ENCODE results near the gene MTR.

The MTR gene

GRCh38 chr1:236795035-236795756 is at the start of gene MTR:
Gene MTR (plus strand): TSS chr1:236795292. CDS start chr1:236795704, 412 bp downstream.
- peak; percentile 99 for DNase-seq

- no peak for DNase-seq
These were observed 48.3 kb upstream of the MTR start for GRCh38 chr1:236746785-236747184.

DNA sequence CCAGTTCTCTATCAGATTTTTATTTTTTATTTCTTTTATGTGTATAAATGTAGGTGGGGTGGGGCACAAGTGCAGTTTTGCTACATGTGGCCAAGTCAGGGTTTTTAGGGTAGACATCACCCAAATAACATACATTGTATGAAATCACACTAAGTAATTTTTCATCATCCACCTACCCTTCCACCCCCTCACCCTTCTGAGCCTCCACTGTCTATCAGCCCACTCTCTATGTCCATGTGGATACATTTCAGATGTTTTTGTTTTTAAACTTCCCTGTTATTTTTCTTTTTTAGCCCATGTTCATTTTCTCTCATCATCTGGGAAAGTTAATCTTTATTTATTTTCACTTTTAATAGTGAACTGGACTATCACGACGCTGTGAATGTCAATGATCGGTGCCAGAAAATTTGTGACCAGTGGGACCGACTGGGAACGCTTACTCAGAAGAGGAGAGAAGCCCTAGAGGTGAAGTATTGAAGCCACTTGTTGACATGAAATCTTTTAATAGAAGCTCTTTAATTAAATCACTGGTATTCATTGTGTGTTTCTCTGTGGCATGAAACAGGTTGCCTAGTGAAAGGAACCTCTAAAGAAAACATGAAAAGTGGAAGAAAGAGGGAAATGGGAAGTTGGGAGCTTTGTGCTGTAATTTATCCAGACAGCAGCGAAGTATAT is 47.6 kb upstream of the MTR start:
- DNase-seq: no peak

GRCh38 chr1:236748268-236748870 is 46.7 kb upstream of the MTR start:
- DNase-seq: no peak

- no peak for DNase-seq
These were observed 44.2 kb upstream of the MTR start for GRCh38 chr1:236750928-236751327.

DNA sequence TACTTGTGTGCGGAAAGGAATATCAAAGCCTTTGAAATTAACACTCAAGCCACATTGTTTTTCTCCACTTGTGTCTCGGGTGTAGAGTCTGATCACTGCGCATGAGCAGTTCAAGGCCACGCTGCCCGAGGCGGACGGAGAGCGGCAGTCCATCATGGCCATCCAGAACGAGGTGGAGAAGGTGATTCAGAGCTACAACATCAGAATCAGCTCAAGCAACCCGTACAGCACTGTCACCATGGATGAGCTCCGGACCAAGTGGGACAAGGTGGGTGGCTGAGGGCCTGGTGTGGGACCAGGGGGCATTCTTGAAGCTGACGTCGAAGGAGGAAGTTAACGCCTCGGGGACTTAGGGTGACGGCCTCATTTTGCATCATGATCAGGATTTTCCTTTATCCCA is 43.7 kb upstream of the MTR start:
- DNase-seq: no peak

- no peak for DNase-seq
These were observed 43.2 kb upstream of the MTR start for GRCh38 chr1:236751935-236752334.

DNA sequence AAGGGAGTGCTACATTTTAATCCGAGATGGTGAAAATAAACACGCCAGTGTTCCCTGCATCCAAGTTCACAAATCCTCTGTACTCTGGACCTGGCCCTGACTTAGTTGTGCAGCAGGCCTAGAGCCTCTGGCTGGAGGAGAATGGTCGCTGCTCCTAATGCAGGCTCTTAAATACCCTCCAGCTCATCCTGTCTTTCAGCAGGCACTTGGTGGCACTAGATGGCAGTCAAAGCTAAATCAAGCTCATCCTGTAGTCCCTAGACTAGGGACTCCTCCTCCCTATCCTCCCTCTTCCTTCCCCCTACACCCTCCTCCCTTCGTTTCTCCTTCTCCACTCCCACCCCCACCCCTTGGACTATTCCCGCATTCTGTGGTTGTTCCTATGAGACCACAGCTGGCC is 41.6 kb upstream of the MTR start:
- DNase-seq: no peak

- no peak for DNase-seq
These were observed 41.1 kb upstream of the MTR start for GRCh38 chr1:236753964-236754363.

DNA sequence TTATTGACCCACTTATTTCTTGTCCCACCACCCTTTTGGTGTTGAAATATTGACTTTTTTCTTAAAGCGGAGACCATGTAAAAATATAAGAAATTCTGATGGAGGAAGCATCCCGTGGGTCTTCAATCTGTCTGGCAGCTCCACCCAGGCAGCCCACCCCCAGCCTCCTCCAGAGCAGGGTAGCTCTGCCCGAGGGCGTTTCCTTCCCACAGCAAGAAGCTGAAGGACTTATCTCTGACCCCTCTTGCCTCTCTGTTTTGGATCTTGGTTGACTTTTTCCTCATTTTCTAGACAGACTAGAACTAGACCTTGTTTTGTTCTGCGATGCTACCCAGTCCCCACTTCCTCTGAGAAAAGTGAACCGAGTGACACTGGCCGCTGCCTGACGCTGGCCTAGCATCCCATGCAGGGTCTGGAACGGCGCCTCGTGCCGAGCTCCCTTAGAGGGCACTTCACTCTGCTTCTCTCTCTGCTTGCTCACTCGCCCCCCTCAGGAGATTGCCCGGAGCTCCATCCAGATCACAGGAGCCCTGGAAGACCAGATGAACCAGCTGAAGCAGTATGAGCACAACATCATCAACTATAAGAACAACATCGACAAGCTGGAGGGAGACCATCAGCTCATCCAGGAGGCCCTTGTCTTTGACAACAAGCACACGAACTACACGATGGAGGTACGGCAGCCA is 40.4 kb upstream of the MTR start:
- DNase-seq: no peak

DNA sequence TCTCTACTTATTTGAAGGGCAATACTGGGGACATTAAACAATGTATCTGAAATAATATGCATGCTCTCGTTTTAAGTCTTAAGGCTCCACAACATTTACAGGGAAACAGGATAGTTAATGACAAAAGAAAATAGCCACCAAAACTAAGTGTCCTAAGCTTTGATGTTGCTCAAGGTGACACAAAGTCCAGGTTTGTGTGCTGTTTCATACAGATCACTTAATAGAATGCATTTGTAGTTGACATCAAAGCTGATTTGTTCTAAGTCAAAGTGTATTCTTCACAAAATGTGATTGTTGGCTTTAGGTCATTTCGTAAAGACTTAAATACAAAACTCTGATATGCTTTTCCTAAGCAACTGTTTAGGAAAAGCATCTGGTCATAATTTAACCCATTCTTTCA is 37.5 kb upstream of the MTR start:
- no peak for DNase-seq

GRCh38 chr1:236759252-236759859 is 35.7 kb upstream of the MTR start:
- DNase-seq: no peak

GRCh38 chr1:236760480-236760879 is 34.6 kb upstream of the MTR start:
- DNase-seq: no peak

GRCh38 chr1:236760986-236761385 is 34.1 kb upstream of the MTR start:
- no peak for DNase-seq

DNA sequence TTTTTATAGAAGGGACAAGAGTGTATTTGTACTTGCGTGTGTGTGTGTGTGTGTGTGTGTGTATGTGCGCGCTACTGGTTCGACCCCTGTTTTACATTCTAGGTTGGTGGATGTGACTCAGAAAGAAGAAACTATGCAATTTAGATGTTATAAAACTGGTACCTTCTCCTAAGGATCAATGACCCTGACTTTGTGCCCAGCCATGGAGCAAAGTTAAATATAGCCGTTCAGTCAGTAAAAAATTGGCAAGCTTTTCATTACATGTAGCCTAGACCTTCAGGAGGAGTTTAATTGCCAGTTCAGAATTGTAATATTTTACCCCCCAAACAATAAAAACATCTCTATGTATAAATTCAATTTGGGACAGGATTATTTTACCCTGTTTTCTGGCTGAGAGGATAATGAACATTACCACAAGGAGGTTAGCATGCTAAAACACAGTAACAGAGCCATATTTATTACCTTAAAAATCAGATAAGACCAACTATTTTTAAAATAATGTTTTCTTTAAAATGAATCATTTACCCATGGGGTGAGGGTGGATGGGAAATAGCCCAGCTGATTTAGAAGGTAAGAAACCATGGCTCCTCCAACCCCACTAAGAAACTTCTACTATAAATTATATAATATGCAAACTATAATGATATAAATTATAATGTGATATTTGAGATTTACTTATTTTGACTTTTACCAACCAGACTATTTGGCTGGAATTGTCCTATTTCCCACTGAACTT is 33.5 kb upstream of the MTR start:
- DNase-seq: no peak

DNA sequence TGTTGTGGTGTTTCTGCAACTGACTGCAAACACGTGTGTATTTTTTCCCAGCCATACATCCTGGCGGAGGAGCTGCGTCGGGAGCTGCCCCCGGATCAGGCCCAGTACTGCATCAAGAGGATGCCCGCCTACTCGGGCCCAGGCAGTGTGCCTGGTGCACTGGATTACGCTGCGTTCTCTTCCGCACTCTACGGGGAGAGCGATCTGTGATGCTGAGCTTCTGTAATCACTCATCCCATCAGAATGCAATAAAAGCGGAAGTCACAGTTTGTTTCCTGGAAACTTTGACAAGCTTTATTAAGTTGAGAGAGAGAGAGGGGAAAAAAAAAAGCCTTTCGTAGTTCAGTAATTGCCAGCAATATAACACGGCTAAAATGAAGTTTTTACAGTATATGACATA is 32.7 kb upstream of the MTR start:
- DNase-seq: no peak

DNA sequence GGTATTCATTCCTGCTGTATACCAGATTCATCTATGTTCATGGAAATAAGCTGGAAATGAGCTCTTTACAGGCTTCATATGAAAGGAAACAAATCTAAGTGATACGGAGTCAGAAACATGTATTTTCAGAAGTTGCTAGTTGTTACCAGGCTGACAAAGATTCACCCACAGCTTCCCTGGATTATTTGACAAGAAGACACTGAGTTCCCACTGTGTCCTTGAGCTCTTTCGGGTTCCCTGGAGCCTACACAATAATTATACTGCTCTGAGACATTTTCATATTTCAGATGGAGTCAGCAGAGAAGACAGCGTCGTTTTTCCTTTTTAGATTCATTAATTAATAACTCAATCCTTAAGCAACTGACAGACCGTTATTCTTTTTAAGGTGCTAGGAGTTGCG is 29.3 kb upstream of the MTR start:
- DNase-seq: no peak

- no peak for DNase-seq
These were observed 28.6 kb upstream of the MTR start for GRCh38 chr1:236766506-236766905.

GRCh38 chr1:236767276-236767675 is 27.8 kb upstream of the MTR start:
- DNase-seq: no peak

DNA sequence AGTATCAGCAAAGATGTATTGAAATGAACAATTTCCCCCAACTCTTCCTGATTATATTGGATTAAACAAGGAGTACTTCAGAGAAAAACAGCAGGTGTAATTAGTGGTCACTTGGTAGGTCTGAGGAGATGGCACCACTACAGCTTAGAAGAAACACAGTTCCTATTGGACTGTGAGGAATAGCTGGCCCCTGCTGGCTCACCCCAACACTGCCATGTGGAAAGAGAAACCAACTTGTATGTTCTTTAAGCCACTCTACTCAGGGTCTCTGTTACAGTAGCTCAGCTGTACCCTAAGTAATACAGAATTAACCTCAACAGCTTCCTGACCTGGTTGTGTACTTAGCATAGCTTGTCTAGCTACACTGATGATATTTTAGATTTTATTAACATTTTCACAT is 26.5 kb upstream of the MTR start:
- DNase-seq: no peak

GRCh38 chr1:236773919-236774318 is 21.2 kb upstream of the MTR start:
- no peak for DNase-seq

- no peak for DNase-seq
These were observed 20.2 kb upstream of the MTR start for GRCh38 chr1:236774926-236775325.

DNA sequence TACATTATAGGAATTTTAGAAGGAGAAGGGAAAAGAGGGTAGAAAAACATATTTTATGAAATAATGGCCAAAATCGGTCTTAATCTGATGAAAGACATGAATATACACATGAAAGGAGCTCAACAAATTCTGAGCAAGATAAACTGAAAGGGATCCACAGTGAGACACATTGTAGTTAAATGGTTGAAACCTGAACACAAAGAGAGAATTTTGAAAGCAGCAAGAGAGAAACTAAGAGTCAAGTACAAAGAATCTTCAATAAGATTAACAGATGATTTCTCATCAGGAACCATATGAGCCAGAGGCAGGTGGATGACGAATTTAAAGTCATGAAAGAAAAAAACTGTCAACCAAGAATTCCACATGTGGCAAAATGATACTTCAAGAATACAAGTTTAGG is 15.8 kb upstream of the MTR start:
- no peak for DNase-seq

Data from DMS 273 treated with DMSO at 0.1 percent for 48 hours (cell line).